ENCODE measurements around the gene RGS7. TPM values are rescaled to one million over a fixed set of nuclear protein-coding genes. Genes with fewer than 3 reads are reported as not detected.

The RGS7 gene
- total and polyA plus RNA-seq, 2 of the 8 experiments (the other 6 are each of a cell fraction or from before 2014, with no cell fraction given) = 1.6 to 3.0 TPM

DNA sequence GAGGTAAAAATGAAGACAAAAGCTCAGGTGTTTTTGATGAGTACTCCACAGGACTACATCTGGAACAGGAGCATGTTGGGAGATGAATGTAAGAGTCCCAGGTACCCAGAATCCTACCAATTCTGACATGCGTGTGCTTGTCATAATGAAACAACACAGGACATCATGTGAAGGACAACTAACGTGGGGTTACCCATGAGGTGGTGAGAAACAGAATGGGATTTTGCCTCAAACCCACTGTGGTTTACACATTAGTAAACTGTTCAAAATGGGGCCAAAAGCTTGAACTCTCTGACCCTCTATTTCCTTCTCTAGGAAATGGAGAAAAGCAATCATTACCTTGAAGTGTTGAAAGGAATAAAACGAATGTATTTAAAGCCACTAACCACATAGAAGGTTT, 266.2 kb downstream of the RGS7 start:
- no peak overlapping the region for H2BK120ac ChIP-seq (replicated peaks; ENCODE audit: low read depth, low read length)
- H2BK20ac ChIP-seq (ENCODE audit: low read length) = no peak overlapping the region
- no peak overlapping the region for H3K9ac ChIP-seq (replicated peaks in 1 of 4; ENCODE audit: extremely low read depth in 1 of 4, low read depth in 3 of 4, low read length in 3 of 4)
- no peak overlapping the region for H2BK12ac ChIP-seq (ENCODE audit: low read depth, low read length)
- H2AK5ac ChIP-seq (ENCODE audit: low read depth, low read length) = no peak overlapping the region
- H3K36me3 ChIP-seq (ENCODE audit: control insufficient read depth in 2 of 4, insufficient read depth in 4 of 4, low read length in 3 of 4) = no peaks in the 10 kb centered on the region
- ChIA-PET CTCF (ENCODE audit: partially characterized antibody) (interaction anchor here (0.6 kb wide), 1 partner anchor 214 kb away, joined by 3 read pairs; no protein-coding TSS in a partner anchor), POLR2A (ENCODE audit: partially characterized antibody) (no interaction called here)
- H3K18ac ChIP-seq (ENCODE audit: extremely low read depth, low read length) = no peak overlapping the region
- H3K27me3 ChIP-seq (replicated peaks in 1 of 4; ENCODE audit: control insufficient read depth in 3 of 4, extremely low read depth in 1 of 4, insufficient read depth in 3 of 4, low read length in 3 of 4) = no peaks in the 10 kb centered on the region
- no peak overlapping the region for H2BK15ac ChIP-seq (ENCODE audit: low read length)
- H3K4me1 ChIP-seq (replicated peaks in 1 of 4; ENCODE audit: control insufficient read depth in 3 of 4, insufficient read depth in 4 of 4, low read length in 3 of 4) = peaks cover 0 to 4% (median under 1%) of the 10 kb centered on the region in 4 experiments; a peak in 3 of 7 replicates
- no peak overlapping the region for H4K5ac ChIP-seq (ENCODE audit: insufficient read length, low read depth, low read length)
- H3K79me1 ChIP-seq (ENCODE audit: low read depth, low read length) = no peaks in the 10 kb centered on the region
- no peak overlapping the region for H3K4me2 ChIP-seq (ENCODE audit: insufficient read depth in 1 of 2, low read depth in 2 of 2, low read length in 2 of 2)
- H2BK5ac ChIP-seq (ENCODE audit: low read depth, low read length) = no peak overlapping the region
- H3K4me3 ChIP-seq (ENCODE audit: extremely low read depth in 1 of 4, insufficient read depth in 2 of 4, low read depth in 3 of 4, low read length in 4 of 4) = no peak overlapping the region
- H3K23ac ChIP-seq (ENCODE audit: insufficient read length) = no peak overlapping the region
- 93% methylated on average over 3 of the region's 3 CpGs; no CpG with 5 or more reads in 1 of the 2 experiments for WGBS, 2 experiments (ENCODE audit: extremely low coverage in 1 of 2, insufficient coverage in 1 of 2, insufficient read length in 1 of 2, insufficient replicate concordance in 2 of 2, low coverage in 1 of 2, low lambda C conversion rate in 2 of 2, missing lambda C conversion rate in 1 of 2)
- H3K56ac ChIP-seq (replicated peaks; ENCODE audit: insufficient read length, low read depth, low read length) = no peak overlapping the region
- no peak overlapping the region for H3K4ac ChIP-seq (replicated peaks; ENCODE audit: insufficient read length, low read depth, low read length)
- no peaks in the 10 kb centered on the region for H3K23me2 ChIP-seq (ENCODE audit: low read depth, low read length)
- no peaks in the 10 kb centered on the region for H3K9me3 ChIP-seq (ENCODE audit: insufficient read depth in 2 of 2, low read depth in 1 of 2, low read length in 1 of 2)
- no peaks in the 10 kb centered on the region for H3K79me2 ChIP-seq (ENCODE audit: control insufficient read depth in 1 of 2, insufficient read depth in 2 of 2, low read length in 2 of 2)
- no peak for FAIRE-seq
- H4K20me1 ChIP-seq (replicated peaks in 1 of 2; ENCODE audit: control insufficient read depth in 1 of 2, insufficient read depth in 2 of 2, low read length in 2 of 2) = no peaks in the 10 kb centered on the region
- H3K27ac ChIP-seq (ENCODE audit: low read depth, low read length) = no peak overlapping the region
- H3K14ac ChIP-seq (ENCODE audit: insufficient read length) = no peak overlapping the region
- H2AFZ ChIP-seq (ENCODE audit: low read length) = no peak overlapping the region
- H4K8ac ChIP-seq (ENCODE audit: extremely low read depth, insufficient read depth, low read length) = no peak overlapping the region
- no peak for DNase-seq (ENCODE audit: low read depth in 1 of 2, low spot score in 2 of 2)
- no peak overlapping the region for H4K91ac ChIP-seq (replicated peaks; ENCODE audit: insufficient read length, low read length)
- no peak for TF ChIP-seq YY1 (IDR thresholded peaks at IDR 0.05; ENCODE audit: low read depth, low read length)
